Cardiac fibroblast (primary cell): ENCODE measurements around the gene RARRES1.

Experiments used
- DNase-seq, 2 donors: peaks; one replicate each; pipeline versions ENCODE4 v3.0.0 to v3.0.0-alpha.2; 2010; ENCODE audit warnings: low read depth in 2 of 2
- H3K4me3 ChIP-seq, 2 donors: replicated peaks in 1 of 2; 1 replicate in 1 of 2; 2 replicates in 1 of 2; pipeline ENCODE4 v1.5.1; 2011; ENCODE audit warnings: low read depth in 2 of 2, low read length in 2 of 2, mild to moderate bottlenecking in 2 of 2, moderate library complexity in 1 of 2
- TF ChIP-seq, protein P1 (sequence below): IDR thresholded peaks from one replicate; pipeline ENCODE4 v1.5.1; 2011; ENCODE audit warnings: low read depth, mild to moderate bottlenecking, low read length, inconsistent platforms

The RARRES1 gene

GRCh38 chr3:158770741-158771350, 38.6 kb upstream of the RARRES1 start:
- no peak for DNase-seq

DNA sequence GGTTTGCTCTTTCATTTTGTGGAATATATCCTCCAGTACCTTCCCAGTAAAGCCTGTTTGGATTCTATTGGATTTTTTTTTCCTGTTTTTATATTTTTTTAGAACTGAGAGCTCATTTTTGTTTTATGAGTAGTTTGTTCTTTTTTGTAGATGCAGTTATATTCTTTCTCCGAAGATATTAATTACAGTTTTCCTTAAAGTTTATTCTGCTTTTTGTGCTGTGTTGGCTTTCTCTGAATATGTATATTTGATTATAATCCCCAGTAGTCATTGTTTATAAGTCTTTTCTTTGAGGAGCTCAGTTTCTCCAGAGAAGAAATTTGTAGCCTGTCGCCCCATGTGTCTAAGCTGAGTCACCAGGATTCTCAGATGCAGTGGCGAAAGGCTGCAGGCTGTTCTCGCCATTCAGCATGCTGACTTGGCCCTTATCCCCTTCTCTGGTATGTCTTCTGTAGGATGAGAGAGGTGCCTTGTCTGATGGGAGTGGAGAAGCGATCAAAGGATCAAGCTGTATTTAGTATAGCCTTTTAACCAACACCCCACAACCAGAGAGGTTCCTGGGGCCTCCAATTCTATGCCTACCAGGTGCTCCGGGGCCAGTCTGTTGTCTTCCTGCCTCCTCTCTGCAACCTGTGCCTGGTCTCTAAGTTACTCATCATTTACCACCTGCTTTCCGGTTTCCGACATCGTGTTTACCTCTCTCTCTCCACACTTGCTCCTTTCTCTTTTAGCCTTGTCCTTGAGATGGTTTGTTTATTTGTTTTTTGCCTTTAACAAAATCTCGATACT, 37.9 kb upstream of the RARRES1 start:
- no peak overlapping the region for H3K4me3 ChIP-seq
- TF ChIP-seq, protein P1, sequence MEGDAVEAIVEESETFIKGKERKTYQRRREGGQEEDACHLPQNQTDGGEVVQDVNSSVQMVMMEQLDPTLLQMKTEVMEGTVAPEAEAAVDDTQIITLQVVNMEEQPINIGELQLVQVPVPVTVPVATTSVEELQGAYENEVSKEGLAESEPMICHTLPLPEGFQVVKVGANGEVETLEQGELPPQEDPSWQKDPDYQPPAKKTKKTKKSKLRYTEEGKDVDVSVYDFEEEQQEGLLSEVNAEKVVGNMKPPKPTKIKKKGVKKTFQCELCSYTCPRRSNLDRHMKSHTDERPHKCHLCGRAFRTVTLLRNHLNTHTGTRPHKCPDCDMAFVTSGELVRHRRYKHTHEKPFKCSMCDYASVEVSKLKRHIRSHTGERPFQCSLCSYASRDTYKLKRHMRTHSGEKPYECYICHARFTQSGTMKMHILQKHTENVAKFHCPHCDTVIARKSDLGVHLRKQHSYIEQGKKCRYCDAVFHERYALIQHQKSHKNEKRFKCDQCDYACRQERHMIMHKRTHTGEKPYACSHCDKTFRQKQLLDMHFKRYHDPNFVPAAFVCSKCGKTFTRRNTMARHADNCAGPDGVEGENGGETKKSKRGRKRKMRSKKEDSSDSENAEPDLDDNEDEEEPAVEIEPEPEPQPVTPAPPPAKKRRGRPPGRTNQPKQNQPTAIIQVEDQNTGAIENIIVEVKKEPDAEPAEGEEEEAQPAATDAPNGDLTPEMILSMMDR = no peak
- peak; percentile 65 to 87 for DNase-seq

More at GRCh38 chr3:158770741-158771350, 38.6 kb upstream of the RARRES1 start:
- TF ChIP-seq, protein P1 = no peak
- no peak overlapping the region for H3K4me3 ChIP-seq

DNA sequence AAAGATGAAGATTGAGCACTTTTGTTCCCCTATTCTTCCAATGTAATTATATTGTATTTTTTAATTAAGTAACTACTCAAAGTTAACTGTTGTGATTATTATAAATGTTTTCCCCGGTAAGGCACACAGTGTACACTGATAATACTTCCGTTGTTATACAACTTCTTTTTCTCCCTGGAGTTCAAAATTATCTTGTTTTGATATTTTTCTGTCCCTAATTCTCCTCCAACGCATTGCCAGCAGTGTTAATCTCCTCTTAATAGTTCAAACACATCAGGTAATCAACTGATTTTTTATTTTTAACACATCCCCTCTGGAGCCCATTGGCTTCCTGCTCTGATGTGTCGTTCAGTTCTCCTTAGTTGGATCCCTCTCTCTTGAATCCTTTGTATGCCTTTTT, 37.3 kb upstream of the RARRES1 start:
- TF ChIP-seq, protein P1 = no peak
- DNase-seq = peak; percentile 26 to 38
- H3K4me3 ChIP-seq = peak overlapping the region in 1 of 2 donors; percentile 1

DNA sequence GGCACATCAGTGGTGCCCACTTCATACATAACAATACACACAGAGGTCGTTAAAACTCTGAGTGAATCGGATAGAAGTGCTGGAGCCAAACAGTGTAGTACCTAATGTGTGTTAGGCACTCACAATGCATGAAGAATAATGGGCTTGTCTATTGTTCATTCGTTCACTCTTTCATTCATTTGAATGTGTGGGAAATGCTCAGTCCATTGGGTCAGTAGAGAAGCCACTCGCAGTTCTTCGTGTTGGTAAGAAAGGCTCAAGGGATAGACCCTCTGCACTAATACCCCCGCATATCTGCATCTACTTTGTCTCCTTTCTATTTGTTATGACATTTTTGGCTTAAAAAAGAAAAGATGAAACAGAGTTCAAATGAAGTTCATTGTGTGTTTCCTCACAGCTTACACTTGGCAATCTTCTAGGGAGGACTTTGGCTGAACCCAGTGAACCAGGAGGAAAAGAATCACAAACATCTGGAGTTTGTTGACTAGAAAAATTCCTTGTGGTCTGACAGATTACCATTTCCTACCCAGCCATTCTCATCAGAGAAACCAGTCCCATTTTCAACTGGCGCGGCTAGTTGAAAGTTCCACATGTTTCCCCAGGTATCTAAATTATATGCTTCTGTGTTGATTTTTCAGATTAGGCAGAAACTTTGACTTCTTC, 36.8 kb upstream of the RARRES1 start:
- DNase-seq = peak; percentile 96
- H3K4me3 ChIP-seq = peak overlapping the region in 1 of 2 donors; percentile 4

GRCh38 chr3:158768361-158768787, 36.1 kb upstream of the RARRES1 start:
- TF ChIP-seq, protein P1 = no peak
- DNase-seq = peak; percentile 52 to 64
- H3K4me3 ChIP-seq = peak overlapping the region in 1 of 2 donors; percentile 4

More for the DNA sequence above, 36.8 kb upstream of the RARRES1 start:
- TF ChIP-seq, protein P1 = no peak

DNA sequence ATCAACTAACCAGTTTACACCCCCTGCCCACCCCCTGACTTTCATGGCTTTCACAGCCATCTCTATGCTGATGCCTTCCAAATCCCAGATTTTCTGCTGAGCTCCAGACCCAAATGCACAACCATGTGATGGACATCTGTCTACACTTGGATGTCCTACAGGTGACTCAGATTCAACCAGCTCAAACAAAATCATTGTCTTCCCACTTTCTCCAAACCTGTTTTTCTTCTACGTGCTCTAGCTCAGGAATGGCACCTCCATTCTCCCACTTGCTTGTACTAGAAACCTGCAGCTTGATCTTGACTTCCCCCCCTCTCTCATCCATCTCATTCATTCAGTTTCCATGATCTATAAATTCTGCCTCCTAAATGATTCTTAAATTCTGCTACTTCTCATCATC, 34.1 kb upstream of the RARRES1 start:
- TF ChIP-seq, protein P1 = no peak
- no peak for DNase-seq
- H3K4me3 ChIP-seq = no peak overlapping the region
